Ascending aorta (tissue), 2 donors: ENCODE measurements around the gene S100Z. TPM values are rescaled to one million over a fixed set of nuclear protein-coding genes. Genes with fewer than 3 reads are reported as not detected.

Experiments used
- DNase-seq, 2 donors: peaks; one replicate each; pipeline ENCODE4 v3.0.0-alpha.2; 2019; ENCODE audit warnings: low spot score in 2 of 2
- H3K27ac ChIP-seq, 2 donors: fragments of 200-600 bp; sonication (generic); one replicate each; pipeline ENCODE4 v1.5.1; 2016 to 2017; ENCODE audit warnings: mild to moderate bottlenecking in 1 of 2
- H3K27me3 ChIP-seq: fragments of 200-600 bp; sonication (generic); one replicate; pipeline ENCODE4 v1.5.1; 2017
- H3K36me3 ChIP-seq, 2 donors: fragments of 200-600 bp; sonication (generic); one replicate each; pipeline ENCODE4 v1.5.1; 2016
- H3K4me1 ChIP-seq, 2 donors: fragments of 200-600 bp; sonication (generic); one replicate each; pipeline ENCODE4 v1.5.1; 2016 to 2017; ENCODE audit warnings: mild to moderate bottlenecking in 1 of 2
- H3K4me3 ChIP-seq, 2 donors: fragments of 200-600 bp; sonication (generic); one replicate each; pipeline ENCODE4 v1.5.1; 2016 to 2017; ENCODE audit warnings: mild to moderate bottlenecking in 1 of 2
- H3K9me3 ChIP-seq, 2 donors: fragments of 200-600 bp; sonication (generic); one replicate each; pipeline ENCODE4 v1.5.1; 2016
- CTCF ChIP-seq, 3 experiments: fragments of 200-600 bp in 2 of 3; fragments of 450-650 bp in 1 of 3; sonication (generic) in 2 of 3; IDR thresholded peaks; one replicate each; pipeline ENCODE4 v1.5.1; 2016 to 2019; ENCODE audit warnings: antibody characterized with exemption in 3 of 3, mild to moderate bottlenecking in 1 of 3, moderate library complexity in 1 of 3
- intact Hi-C: fragments of 100-400 bp; cut with DNase I; formaldehyde crosslinking; loops from one replicate; pipeline ENCODE4 v1.15.1; 2023
- total RNA-seq: library from RNA; depleted of rRNA; stranded (reverse); fragments of >200 nt; gene quantifications from one replicate; pipeline ENCODE4 v1.1.0, GENCODE V29; 2016

The S100Z gene
- total RNA-seq, 1 donor from 2014 or later, result not detected

- H3K27me3 ChIP-seq, result no peaks in the 10 kb centered on the region
- no peak for TF ChIP-seq CTCF (IDR thresholded peaks at IDR 0.05)
- no peaks in the 10 kb centered on the region for H3K4me1 ChIP-seq
- intact Hi-C loops, result no loop called here
- no peak for DNase-seq
- no peak overlapping the region for H3K27ac ChIP-seq
- H3K36me3 ChIP-seq, result no peaks in the 10 kb centered on the region
- no peaks in the 10 kb centered on the region for H3K9me3 ChIP-seq
- H3K4me3 ChIP-seq, result no peak overlapping the region
Observed at GRCh38 chr5:76867038-76867437, 17.2 kb downstream of the S100Z start.

- DNase-seq, result no peak
- no peak overlapping the region for H3K27ac ChIP-seq
- TF ChIP-seq CTCF (IDR thresholded peaks at IDR 0.05), result peak; percentile 41 to 63 (median 43)
- H3K36me3 ChIP-seq, result no peaks in the 10 kb centered on the region
- intact Hi-C loops, result no loop called here
- no peak overlapping the region for H3K4me3 ChIP-seq
- H3K27me3 ChIP-seq, result no peaks in the 10 kb centered on the region
- H3K4me1 ChIP-seq, result no peaks in the 10 kb centered on the region
- H3K9me3 ChIP-seq, result no peaks in the 10 kb centered on the region
Observed at GRCh38 chr5:76867827-76868693, 18.2 kb downstream of the S100Z start.

- H3K36me3 ChIP-seq, result no peaks in the 10 kb centered on the region
- no peak overlapping the region for H3K4me3 ChIP-seq
- no peaks in the 10 kb centered on the region for H3K27me3 ChIP-seq
- intact Hi-C loops, result no loop called here
- no peaks in the 10 kb centered on the region for H3K4me1 ChIP-seq
- DNase-seq, result no peak
- TF ChIP-seq CTCF (IDR thresholded peaks at IDR 0.05), result no peak
- H3K9me3 ChIP-seq, result no peaks in the 10 kb centered on the region
- H3K27ac ChIP-seq, result no peak overlapping the region
Observed at GRCh38 chr5:76870046-76870445, 20.2 kb downstream of the S100Z start.

GRCh38 chr5:76874088-76874581 is 24.3 kb downstream of the S100Z start:
- Histone ChIP-seq H3K36me3 (no peaks in the 10 kb centered on the region), H3K27me3 (no peaks in the 10 kb centered on the region), H3K9me3 (no peaks in the 10 kb centered on the region), H3K4me3 (no peak overlapping the region), H3K27ac (no peak overlapping the region), H3K4me1 (no peaks in the 10 kb centered on the region)
- intact Hi-C loops, result no loop called here
- TF ChIP-seq CTCF (IDR thresholded peaks at IDR 0.05), result no peak
- DNase-seq, result no peak

- no peak for DNase-seq
- no peaks in the 10 kb centered on the region for H3K9me3 ChIP-seq
- no peak overlapping the region for H3K4me3 ChIP-seq
- no peaks in the 10 kb centered on the region for H3K36me3 ChIP-seq
- H3K27ac ChIP-seq, result no peak overlapping the region
- H3K4me1 ChIP-seq, result no peaks in the 10 kb centered on the region
- no peaks in the 10 kb centered on the region for H3K27me3 ChIP-seq
- intact Hi-C loops, result no loop called here
- no peak for TF ChIP-seq CTCF (IDR thresholded peaks at IDR 0.05)
Observed at GRCh38 chr5:76888733-76889300, 39.0 kb downstream of the S100Z start.
